HG03457 (cell line): ENCODE measurements around the gene MSRB2.
A peak's percentile ranks its signal among the peaks of the same experiment; 100 is the strongest.
"Not testable (repeated sequence)": the region's sequence is repeated elsewhere in the genome, so short reads cannot be mapped to it uniquely, and the experiment has no call there.

Experiments
- ATAC-seq: cut with Tn5 transposase; IDR thresholded peaks from one replicate; pipeline ENCODE4 v1.9.1; 2021; ENCODE audit warnings: moderate number of reproducible peaks; ENCODE audit not compliant: unreplicated experiment

Gene MSRB2

DNA sequence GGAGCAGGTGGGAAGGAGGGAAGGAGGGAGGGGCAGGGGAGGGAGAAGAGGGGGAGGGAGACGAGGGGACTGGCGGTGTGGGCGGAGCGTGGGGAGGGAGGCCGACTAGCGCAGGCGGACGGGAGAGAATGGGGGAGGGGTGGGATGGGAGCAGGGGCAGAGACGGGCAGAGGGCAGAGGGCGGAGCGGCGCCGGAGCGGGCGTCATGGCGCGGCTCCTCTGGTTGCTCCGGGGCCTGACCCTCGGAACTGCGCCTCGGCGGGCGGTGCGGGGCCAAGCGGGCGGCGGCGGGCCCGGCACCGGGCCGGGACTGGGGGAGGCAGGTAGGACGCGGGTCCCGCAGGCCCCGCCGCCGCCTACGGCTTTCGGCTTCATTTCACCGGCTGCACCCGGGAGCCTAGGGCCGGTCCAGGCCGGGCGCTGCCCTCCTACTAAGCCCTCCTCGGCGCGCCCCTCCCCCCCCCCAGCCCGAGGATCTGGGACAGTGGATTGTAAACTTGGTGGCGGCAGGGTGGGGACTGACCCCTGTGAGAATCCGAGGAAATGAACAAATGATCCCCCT lies at the start of gene MSRB2:
TSS of gene MSRB2 (plus strand) at position 176 of the 562 bp plus-strand sequence. CDS start at position 206, 30 bp downstream.
- peak; percentile 67 for ATAC-seq

DNA sequence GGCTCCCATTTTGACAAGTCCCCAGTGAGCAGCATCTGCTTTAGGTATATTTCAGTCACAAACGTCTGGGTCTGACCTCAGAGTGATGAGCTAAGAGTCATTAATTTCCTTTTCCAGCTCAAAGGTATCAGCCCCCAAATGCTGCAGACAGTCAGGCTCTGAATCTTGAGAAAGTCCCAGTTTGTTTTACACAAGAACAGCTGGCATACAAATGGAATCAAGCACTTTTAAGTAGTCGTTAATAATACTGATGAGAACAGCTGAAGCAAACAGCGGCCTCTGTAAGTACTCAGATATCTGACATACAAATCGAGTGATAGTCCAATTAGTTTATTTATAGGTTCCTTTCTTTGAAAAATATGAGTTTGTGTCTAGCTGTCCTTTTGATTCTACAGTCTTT lies 49.4 kb upstream of the MSRB2 start:
- no peak for ATAC-seq

GRCh38 chr10:23047201-23048050 lies 48.0 kb upstream of the MSRB2 start:
- ATAC-seq, result no peak

DNA sequence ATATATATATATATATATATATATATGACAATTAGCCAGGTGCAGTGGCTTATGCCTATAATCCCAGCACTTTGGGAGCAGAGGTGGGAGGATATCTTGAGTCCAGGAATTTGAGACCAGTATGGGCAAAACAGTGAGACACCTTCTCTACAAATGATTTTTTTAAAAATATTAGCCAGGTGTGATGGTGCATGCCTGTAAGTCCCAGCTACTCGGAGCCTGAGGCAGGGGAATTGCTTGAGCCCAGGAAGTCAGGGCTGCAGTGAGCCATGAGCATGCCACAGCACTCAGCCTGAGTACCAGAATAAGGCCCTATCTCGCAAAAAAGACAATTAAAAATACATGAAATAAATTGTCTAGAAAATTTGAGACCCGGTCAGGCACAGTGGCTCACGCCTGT lies 47.2 kb upstream of the MSRB2 start:
- no peak for ATAC-seq

DNA sequence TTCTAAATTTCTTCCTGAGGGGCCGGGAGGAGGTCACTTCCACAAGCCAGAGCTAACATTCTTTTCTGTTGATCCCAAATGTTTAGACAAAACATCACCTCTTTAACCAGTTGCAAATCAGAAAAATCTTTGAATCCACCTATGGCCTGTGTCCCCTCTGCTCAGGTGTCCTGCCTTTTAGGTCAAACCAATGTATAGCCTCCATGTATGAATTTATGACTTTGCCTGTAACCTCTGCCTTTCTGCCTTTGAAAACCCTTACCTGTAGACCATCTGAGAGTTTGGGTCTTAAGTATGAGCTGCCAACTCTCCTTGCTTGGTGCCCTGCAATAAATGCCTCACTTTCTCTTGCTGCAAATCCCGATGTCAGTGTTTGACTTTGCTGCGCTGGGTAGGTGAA lies 44.1 kb upstream of the MSRB2 start:
- no peak for ATAC-seq

DNA sequence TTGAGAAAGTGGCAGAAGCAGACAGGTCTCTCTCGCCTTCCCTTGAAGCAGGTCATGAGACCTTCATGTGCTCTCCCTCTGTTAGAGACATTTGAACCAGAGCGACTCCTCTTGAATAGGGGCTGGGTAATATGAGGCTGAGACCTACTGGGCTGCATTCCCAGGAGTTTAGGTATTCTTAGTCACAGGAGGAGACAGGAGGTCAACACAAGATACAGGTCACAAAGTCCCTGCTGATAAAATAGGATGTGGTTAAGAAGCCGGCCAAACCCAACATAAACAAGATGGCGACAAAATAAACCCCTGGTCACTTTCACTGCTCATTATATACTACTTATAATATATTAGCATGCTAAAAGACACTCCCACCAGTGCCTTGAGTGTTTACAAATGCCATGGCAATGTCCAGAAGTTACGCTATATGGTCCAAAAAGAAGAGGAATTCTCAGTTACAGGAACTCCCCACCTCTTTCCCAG lies 43.5 kb upstream of the MSRB2 start:
- no peak for ATAC-seq

DNA sequence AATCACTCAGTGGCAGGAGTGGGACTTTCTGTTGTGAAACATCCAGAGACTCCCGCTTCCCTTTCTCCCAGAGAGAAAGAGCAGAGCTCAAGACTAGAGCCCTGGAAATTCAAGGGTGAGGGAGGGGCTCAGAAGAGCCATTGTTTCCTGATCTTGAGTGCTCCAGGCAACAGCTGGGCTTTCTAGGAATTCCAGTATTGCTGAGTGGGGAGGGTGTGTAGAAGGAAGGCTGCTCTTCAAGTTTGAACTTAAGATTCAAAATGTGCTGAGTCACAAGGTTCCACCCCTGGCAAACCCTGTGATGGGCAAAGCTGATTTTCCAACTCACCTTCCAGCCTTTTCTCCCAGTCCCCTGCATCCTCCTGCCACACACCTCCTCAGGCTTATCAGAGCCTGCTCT lies 42.3 kb upstream of the MSRB2 start:
- no peak for ATAC-seq

GRCh38 chr10:23055424-23056185 lies 39.8 kb upstream of the MSRB2 start:
- ATAC-seq, result no peak

- no peak for ATAC-seq
Observed at GRCh38 chr10:23056186-23056579, 39.2 kb upstream of the MSRB2 start.

GRCh38 chr10:23058366-23058765 lies 37.0 kb upstream of the MSRB2 start:
- no peak for ATAC-seq

- no peak for ATAC-seq
Observed at GRCh38 chr10:23060918-23061317, 34.5 kb upstream of the MSRB2 start.

- no peak for ATAC-seq
Observed at GRCh38 chr10:23063045-23063972, 32.1 kb upstream of the MSRB2 start.

- ATAC-seq, result no peak
Observed at GRCh38 chr10:23063973-23064812, 31.2 kb upstream of the MSRB2 start.

DNA sequence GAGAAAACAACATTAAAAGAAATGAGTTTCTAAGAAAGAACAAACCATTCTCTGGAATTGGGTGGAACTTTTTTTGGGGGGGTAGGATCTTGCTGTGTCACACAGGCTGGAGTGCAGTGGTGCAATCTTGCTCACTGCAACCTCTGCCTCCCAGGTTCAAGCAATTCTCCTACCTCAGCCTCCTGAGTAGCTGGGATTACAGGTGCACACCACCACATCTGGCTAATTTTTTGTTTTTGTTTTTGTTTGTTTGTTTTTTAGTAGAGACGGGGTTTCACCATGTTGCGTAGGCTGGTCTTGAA lies 30.6 kb upstream of the MSRB2 start:
- ATAC-seq, result not testable (repeated sequence)

DNA sequence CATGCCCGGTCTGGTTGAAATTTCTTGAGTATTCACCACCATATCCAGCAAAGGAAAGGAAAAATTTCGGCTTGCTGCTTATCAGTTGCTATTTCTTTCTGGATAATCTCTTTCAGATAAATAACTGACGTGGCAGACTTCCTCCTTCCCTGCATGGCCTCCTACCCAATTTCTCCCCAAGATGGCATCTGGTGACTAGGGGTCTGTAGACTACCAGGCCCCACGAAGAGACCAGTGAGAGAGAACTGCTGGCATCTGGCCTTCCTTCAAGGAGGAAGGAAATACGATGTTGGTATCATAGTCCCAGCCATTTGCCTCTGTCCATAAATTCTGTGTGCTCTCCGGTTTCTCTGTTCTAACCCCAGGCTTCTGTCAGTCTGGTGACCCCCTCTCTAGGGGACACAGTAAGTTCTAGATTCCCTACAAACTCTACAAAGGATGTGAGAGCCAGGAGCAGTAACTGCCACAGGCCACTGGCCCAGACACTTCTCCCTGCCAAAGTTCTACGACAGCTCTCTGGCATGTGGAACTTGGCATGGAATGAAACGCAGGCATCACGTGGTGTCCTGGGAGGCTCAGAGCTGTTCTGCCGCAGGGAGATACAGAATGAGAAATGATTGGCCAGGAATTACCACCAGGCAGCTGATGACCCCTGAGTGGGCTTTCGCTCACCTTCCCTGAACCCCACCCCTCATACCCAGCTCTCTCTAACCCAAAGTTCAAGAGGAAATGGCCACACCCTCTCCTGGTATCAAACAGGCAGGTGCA lies 30.0 kb upstream of the MSRB2 start:
- ATAC-seq, result no peak

DNA sequence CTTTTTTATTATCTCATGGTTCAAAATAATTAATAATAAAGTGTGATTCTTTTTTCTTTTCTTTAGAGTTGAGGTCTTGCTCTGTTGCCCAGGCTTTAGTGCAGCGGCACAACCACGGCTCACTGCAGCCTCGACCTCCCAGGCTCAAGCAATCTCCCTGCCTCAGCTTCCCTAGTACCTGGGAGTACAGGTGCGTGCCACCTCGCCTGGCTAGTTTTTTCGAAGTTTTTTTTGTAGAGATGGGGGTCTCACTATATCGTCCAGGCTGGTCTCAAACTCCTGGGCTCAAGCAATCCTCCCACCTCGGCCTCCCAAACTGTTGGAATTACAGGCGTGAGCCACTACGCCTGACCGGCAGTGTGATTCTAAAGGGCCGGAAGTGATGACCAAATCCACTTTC lies 28.0 kb upstream of the MSRB2 start:
- no peak for ATAC-seq

- ATAC-seq, result no peak
Observed at GRCh38 chr10:23067939-23068775, 27.2 kb upstream of the MSRB2 start.
